Ectodermal cell (in vitro differentiated cells): Measurements from ENCODE around the gene NR2F2.
"Not testable (repeated sequence)": the region's sequence is repeated elsewhere in the genome, so short reads cannot be mapped to it uniquely, and the experiment has no call there.

ENCODE experiments used
- H3K27ac ChIP-seq: 2 replicates; pipeline ENCODE4 v1.7.0; 2013; ENCODE audit warnings: mild to moderate bottlenecking, low read depth, low read length; ENCODE audit not compliant: insufficient read depth, poor library complexity, severe bottlenecking
- H3K27me3 ChIP-seq: 2 replicates; pipeline ENCODE4 v1.7.0; 2013; ENCODE audit warnings: mild to moderate bottlenecking, low read length; ENCODE audit not compliant: insufficient read depth, control insufficient read depth, poor library complexity, severe bottlenecking
- H3K36me3 ChIP-seq: one replicate; pipeline ENCODE4 v1.7.0; 2013; ENCODE audit warnings: low read length; ENCODE audit not compliant: control insufficient read depth, insufficient read depth
- H3K4me1 ChIP-seq: one replicate; pipeline ENCODE4 v1.7.0; 2013; ENCODE audit warnings: low read length; ENCODE audit not compliant: control insufficient read depth, insufficient read depth
- H3K4me3 ChIP-seq: 2 replicates; pipeline ENCODE4 v1.7.0; 2013; ENCODE audit warnings: low read depth, low read length, control low read depth; ENCODE audit not compliant: insufficient read depth
- H3K9me3 ChIP-seq: 2 replicates; pipeline ENCODE4 v1.7.0; 2013; ENCODE audit warnings: mild to moderate bottlenecking, low read length, moderate library complexity; ENCODE audit not compliant: control insufficient read depth
- WGBS, 2 experiments: methylation state at CpG; one replicate each; pipeline ENCODE4 v1.1.7; 2013; ENCODE audit warnings: missing lambda C conversion rate in 2 of 2; 5-methylcytosine and 5-hydroxymethylcytosine counted together

The NR2F2 gene

DNA sequence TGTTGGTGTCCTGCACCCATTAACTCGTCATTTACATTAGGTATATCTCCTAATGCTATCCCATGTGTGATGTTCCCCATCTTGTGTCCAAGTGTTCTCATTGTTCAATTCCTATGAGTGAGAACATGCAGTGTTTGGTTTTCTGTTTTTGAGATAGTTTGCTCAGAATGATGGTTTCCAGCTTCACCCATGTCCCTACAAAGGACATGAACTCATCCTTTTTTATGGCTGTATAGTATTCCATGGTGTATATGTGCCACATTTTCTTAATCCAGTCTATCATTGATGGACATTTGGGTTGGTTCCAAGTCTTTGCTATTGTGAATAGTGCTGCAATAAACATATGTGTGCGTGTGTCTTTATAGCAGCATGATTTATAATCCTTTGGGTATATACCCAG, 49.1 kb downstream of the NR2F2 start:
- WGBS, 2 experiments: 91% methylated on average over 1 of the region's 2 CpGs
- not testable (repeated sequence) for H3K27me3 ChIP-seq, H3K27ac ChIP-seq, H3K4me3 ChIP-seq, H3K9me3 ChIP-seq, H3K4me1 ChIP-seq, H3K36me3 ChIP-seq

DNA sequence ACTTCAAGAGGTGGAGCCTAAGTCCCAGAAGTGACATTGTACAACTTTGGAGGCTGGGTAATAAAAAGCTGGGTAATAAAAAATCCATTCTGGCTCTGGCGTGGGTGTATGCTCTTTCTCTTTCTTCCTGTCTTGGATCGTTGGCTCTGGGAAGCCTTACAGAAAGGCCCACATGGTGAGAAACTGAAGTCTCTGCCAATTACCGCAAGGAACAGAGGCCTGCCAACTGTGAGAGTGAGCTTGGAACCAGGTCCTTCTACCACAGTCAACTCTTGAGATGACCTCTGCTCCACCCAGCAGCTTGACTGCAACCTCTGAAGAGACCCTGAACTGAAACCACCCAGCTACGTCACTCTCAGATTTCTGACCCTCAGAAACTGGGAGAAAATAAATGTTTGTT, 51.0 kb downstream of the NR2F2 start:
- Histone ChIP-seq H3K36me3 (no peaks in the 10 kb centered on the region), H3K9me3 (no peaks in the 10 kb centered on the region), H3K27me3 (no peaks in the 10 kb centered on the region), H3K27ac (no peak overlapping the region), H3K4me3 (no peak overlapping the region), H3K4me1 (no peaks in the 10 kb centered on the region)
- whole genome bisulfite sequencing, 2 experiments: 80 to 88% methylated on average over 4 of the region's 4 CpGs

DNA sequence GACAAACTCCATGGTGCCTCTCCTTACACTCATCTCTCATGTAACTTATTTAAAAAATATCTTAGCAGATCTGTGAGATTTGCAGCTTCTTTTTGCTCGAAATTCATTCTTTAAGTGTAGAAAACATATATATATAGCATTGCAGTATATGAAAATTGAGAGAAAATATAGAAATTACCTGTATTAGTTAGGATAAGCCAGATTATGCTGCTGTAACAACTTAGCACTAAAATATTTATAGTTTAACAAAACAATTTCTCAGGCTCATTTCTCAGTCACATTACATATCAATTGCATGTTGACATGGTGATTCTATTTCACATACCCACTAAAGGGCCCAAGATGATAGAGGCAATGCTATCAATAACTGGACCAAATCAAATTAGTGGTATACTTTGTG, 54.7 kb downstream of the NR2F2 start:
- no CpG with 5 or more reads among the region's 1 CpG for WGBS, 2 experiments
- H3K4me3 ChIP-seq: no peak overlapping the region
- no peaks in the 10 kb centered on the region for H3K4me1 ChIP-seq
- no peak overlapping the region for H3K27ac ChIP-seq
- no peaks in the 10 kb centered on the region for H3K27me3 ChIP-seq
- no peaks in the 10 kb centered on the region for H3K9me3 ChIP-seq
- no peaks in the 10 kb centered on the region for H3K36me3 ChIP-seq

DNA sequence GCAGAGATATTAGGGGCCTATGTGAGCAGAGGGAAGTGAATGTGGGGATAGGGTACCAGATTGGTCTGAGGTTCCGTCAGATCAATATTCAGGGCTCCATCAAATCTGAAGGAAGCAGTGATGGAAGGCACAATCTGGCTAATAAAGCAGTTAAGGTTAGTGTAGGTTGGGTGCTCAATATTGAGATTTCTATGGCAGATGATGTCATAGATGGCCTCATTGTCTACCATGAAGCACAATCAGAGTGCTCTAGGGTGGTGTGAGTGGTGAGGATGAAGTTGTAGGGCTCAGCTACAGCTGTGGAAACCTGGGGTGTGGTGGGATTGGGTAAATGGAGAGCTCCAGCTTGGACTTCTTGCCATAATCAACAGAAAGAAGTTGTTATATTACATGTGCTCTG, 58.2 kb downstream of the NR2F2 start:
- Histone ChIP-seq H3K4me3 (no peak overlapping the region), H3K4me1 (peaks cover 19% of the 10 kb centered on the region), H3K27ac (no peak overlapping the region), H3K36me3 (no peaks in the 10 kb centered on the region), H3K27me3 (peaks cover 3% of the 10 kb centered on the region), H3K9me3 (no peaks in the 10 kb centered on the region)
- WGBS, 2 experiments: 91 to 95% methylated on average over 1 of the region's 1 CpG
